ENCODE data around the gene ATP1B2.

The ATP1B2 gene

GRCh38 chr17:7697828-7698588, 47.3 kb downstream of the ATP1B2 start:
- POLR2A ChIA-PET, result no interaction called here
- no peak for DNase-seq (ENCODE audit: extremely low spot score)
- CTCF ChIA-PET, result no interaction called here
- TF ChIP-seq CTCF (IDR thresholded peaks at IDR 0.05; ENCODE audit: control extremely low read depth, extremely low read depth, low read depth, missing control alignments), result no peak

GRCh38 chr17:7700510-7700909, 49.8 kb downstream of the ATP1B2 start:
- DNase-seq (ENCODE audit: extremely low spot score), result no peak
- TF ChIP-seq CTCF (IDR thresholded peaks at IDR 0.05; ENCODE audit: control extremely low read depth, extremely low read depth, low read depth, missing control alignments), result no peak
- ChIA-PET POLR2A (no interaction called here), CTCF (no interaction called here)

- no peak for DNase-seq (ENCODE audit: extremely low spot score)
- TF ChIP-seq CTCF (IDR thresholded peaks at IDR 0.05; ENCODE audit: control extremely low read depth, extremely low read depth, low read depth, missing control alignments), result no peak
- ChIA-PET POLR2A (no interaction called here), CTCF (interaction anchor here (1.2 kb wide), 1 partner anchor 15 kb away, joined by 3 read pairs; no protein-coding TSS in a partner anchor)
These were observed 51.0 kb downstream of the ATP1B2 start for GRCh38 chr17:7701681-7702080.

- ChIA-PET CTCF (interaction anchor here (1.3 kb wide), 1 partner anchor 15 kb away, joined by 5 read pairs; the partner anchor contains the start of gene WRAP53), POLR2A (no interaction called here)
- no peak for TF ChIP-seq CTCF (IDR thresholded peaks at IDR 0.05; ENCODE audit: control extremely low read depth, extremely low read depth, low read depth, missing control alignments)
- no peak for DNase-seq (ENCODE audit: extremely low spot score)
These were observed 52.0 kb downstream of the ATP1B2 start for GRCh38 chr17:7702776-7703175.

GRCh38 chr17:7703584-7704479, 53.1 kb downstream of the ATP1B2 start:
- no peak for DNase-seq (ENCODE audit: extremely low spot score)
- POLR2A ChIA-PET, result no interaction called here
- CTCF ChIA-PET, result interaction anchor here (1.3 kb wide), 1 partner anchor 16 kb away, joined by 5 read pairs; the partner anchor contains the start of gene WRAP53
- no peak for TF ChIP-seq CTCF (IDR thresholded peaks at IDR 0.05; ENCODE audit: control extremely low read depth, extremely low read depth, low read depth, missing control alignments)

- ChIA-PET POLR2A (no interaction called here), CTCF (interaction anchor here (1.2 to 3.3 kb wide), 2 partner anchors 9 to 17 kb away, joined by 3 to 20 read pairs; partner anchors contain the start of genes TP53 and WRAP53)
- no peak for TF ChIP-seq CTCF (IDR thresholded peaks at IDR 0.05; ENCODE audit: control extremely low read depth, extremely low read depth, low read depth, missing control alignments)
- DNase-seq (ENCODE audit: extremely low spot score), result no peak
These were observed 54.0 kb downstream of the ATP1B2 start, which contains the start of gene EFNB3 for GRCh38 chr17:7704601-7705268. TSS of gene EFNB3 (plus strand) at chr17:7705202. CDS start at chr17:7705599, 397 bp downstream.
